Natural killer cell (primary cell): Measurements from ENCODE around the gene PFKP. TPM values are rescaled to one million over a fixed set of nuclear protein-coding genes. Genes with fewer than 3 reads are reported as not detected.

Experiments used
- ATAC-seq, 3 donors: fragments of 150-1000 bp in 2 of 3; fragments of 200-7000 bp in 1 of 3; cut with Tn5 transposase; 1 replicate in 1 of 3; 2 replicates in 2 of 3; pipeline ENCODE4 v1.10.0; 2021; ENCODE audit warnings: mild to moderate bottlenecking in 2 of 3, moderate library complexity in 2 of 3
- DNase-seq, 2 donors: peaks; one replicate each; pipeline versions ENCODE4 v3.0.0 to v3.0.0-alpha.2; 2013 to 2021; ENCODE audit warnings: mixed read lengths in 1 of 2
- H3K27ac ChIP-seq: one replicate; pipeline ENCODE4 v1.5.1; 2013; ENCODE audit warnings: mild to moderate bottlenecking, low read length
- H3K27me3 ChIP-seq: one replicate; pipeline ENCODE4 v1.6.1; 2013; ENCODE audit warnings: low read length; ENCODE audit not compliant: control insufficient read depth, insufficient read depth
- H3K36me3 ChIP-seq: one replicate; pipeline ENCODE4 v1.6.1; 2013; ENCODE audit warnings: low read length; ENCODE audit not compliant: control insufficient read depth, insufficient read depth
- H3K4me1 ChIP-seq: one replicate; pipeline ENCODE4 v1.6.1; 2013; ENCODE audit warnings: low read length; ENCODE audit not compliant: control insufficient read depth, insufficient read depth
- H3K4me3 ChIP-seq: one replicate; pipeline ENCODE4 v1.5.1; 2013; ENCODE audit warnings: low read length
- H3K9me3 ChIP-seq: one replicate; pipeline ENCODE4 v1.6.1; 2013; ENCODE audit warnings: low read length; ENCODE audit not compliant: control insufficient read depth, insufficient read depth
- H3K27ac Mint-ChIP-seq, 2 donors: one replicate each; pipeline ENCODE4 v1.8.0; 2022; ENCODE audit warnings: mild to moderate bottlenecking in 2 of 2, mixed read lengths in 2 of 2, moderate library complexity in 1 of 2
- H3K27me3 Mint-ChIP-seq, 2 donors: one replicate each; pipeline ENCODE4 v1.8.0; 2022; ENCODE audit warnings: low read depth in 2 of 2, mixed read lengths in 2 of 2
- H3K36me3 Mint-ChIP-seq: one replicate; pipeline ENCODE4 v1.8.0; 2022; ENCODE audit warnings: mixed read lengths
- H3K4me1 Mint-ChIP-seq, 2 donors: one replicate each; pipeline ENCODE4 v1.8.0; 2022; ENCODE audit warnings: mixed read lengths in 2 of 2
- H3K4me3 Mint-ChIP-seq: one replicate; pipeline ENCODE4 v1.8.0; 2022; ENCODE audit warnings: mild to moderate bottlenecking, moderate library complexity, mixed read lengths
- H3K9me3 Mint-ChIP-seq, 2 donors: one replicate each; pipeline ENCODE4 v1.8.0; 2022; ENCODE audit warnings: mixed read lengths in 2 of 2
- WGBS: methylation state at CpG from one replicate; pipeline ENCODE4 v1.1.7; 2013; ENCODE audit warnings: missing lambda C conversion rate; ENCODE audit not compliant: insufficient coverage; 5-methylcytosine and 5-hydroxymethylcytosine counted together
- intact Hi-C: fragments of 100-400 bp; cut with micrococcal nuclease; formaldehyde crosslinking; loops from one replicate; pipeline ENCODE4 v1.14.2; 2022
- total RNA-seq, 4 donors: library from RNA; stranded (reverse); fragments of 120-200 nt in 1 of 4; gene quantifications; one replicate each; pipeline versions ENCODE4 v1.2.3 to v1.2.4, GENCODE V29; 2013 to 2022
- TF ChIP-seq, protein P1 (sequence below): fragments of 200-600 bp; IDR thresholded peaks from one replicate; pipeline ENCODE4 v1.8.0; 2022; ENCODE audit warnings: antibody characterized with exemption

PFKP gene
- total RNA-seq, 3 donors from 2014 or later (not counting 1 experiment from before 2014, with no cell fraction given): 43.9 to 62.4 (median 47.4) TPM

DNA sequence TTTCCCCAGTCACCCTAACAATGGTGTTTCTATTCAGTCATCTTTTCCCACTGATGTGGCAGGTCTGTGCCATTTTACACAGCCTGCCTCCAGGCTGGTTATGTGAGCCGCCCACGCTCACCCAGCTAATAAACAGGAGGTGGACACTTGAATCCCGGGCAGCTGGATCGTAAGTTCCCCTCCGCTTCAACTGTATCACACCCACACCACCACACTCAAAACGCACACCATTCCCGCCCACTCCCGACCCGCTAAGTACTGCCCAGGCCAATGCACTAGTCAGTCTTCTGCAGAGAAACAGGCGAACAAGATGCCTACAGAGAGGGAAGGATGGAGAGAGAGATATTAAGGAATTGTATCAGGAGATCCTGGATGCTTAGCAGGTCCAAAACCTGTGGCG, 38.9 kb upstream of the PFKP start:
- peaks cover 16 to 31% of the 10 kb centered on the region in 2 donors for H3K27me3 Mint-ChIP-seq

DNA sequence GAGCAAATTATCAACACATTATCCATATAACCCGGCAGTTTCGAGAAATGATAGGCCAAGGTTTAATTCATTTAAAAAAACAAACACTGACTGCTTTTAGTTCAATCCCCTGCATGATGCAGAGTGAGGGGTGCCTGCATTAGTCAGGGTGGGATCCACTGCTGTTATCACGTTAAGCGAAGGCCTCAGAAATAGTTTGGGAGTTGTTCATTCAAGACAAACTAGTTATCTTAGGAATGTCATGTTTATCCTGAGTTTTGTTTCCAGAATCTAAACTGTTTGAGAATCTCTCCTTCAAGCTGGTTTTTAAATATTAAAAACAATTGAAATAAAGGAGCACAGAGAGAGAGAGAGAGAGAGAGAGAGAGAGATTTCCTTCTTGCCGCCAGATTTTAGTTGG, 36.6 kb upstream of the PFKP start:
- Histone ChIP-seq H3K27me3 (no peaks in the 10 kb centered on the region), H3K27ac (no peak overlapping the region), H3K4me3 (no peak overlapping the region), H3K4me1 (no peaks in the 10 kb centered on the region), H3K36me3 (no peaks in the 10 kb centered on the region), H3K9me3 (no peaks in the 10 kb centered on the region)
- DNase-seq (no peak), ATAC-seq (no peak)
- H3K27ac Mint-ChIP-seq: no peak overlapping the region
- no peaks in the 10 kb centered on the region for H3K36me3 Mint-ChIP-seq
- H3K9me3 Mint-ChIP-seq: no peaks in the 10 kb centered on the region
- no peaks in the 10 kb centered on the region for H3K4me1 Mint-ChIP-seq
- 86% methylated on average over 4 of the region's 5 CpGs for WGBS
- no peak overlapping the region for H3K4me3 Mint-ChIP-seq
- intact Hi-C loops: no loop called here
- peaks cover 21 to 34% of the 10 kb centered on the region in 2 donors for H3K27me3 Mint-ChIP-seq
- TF ChIP-seq, protein P1, sequence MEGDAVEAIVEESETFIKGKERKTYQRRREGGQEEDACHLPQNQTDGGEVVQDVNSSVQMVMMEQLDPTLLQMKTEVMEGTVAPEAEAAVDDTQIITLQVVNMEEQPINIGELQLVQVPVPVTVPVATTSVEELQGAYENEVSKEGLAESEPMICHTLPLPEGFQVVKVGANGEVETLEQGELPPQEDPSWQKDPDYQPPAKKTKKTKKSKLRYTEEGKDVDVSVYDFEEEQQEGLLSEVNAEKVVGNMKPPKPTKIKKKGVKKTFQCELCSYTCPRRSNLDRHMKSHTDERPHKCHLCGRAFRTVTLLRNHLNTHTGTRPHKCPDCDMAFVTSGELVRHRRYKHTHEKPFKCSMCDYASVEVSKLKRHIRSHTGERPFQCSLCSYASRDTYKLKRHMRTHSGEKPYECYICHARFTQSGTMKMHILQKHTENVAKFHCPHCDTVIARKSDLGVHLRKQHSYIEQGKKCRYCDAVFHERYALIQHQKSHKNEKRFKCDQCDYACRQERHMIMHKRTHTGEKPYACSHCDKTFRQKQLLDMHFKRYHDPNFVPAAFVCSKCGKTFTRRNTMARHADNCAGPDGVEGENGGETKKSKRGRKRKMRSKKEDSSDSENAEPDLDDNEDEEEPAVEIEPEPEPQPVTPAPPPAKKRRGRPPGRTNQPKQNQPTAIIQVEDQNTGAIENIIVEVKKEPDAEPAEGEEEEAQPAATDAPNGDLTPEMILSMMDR: no peak

More for the DNA sequence above, 38.9 kb upstream of the PFKP start:
- H3K4me3 ChIP-seq: no peak overlapping the region
- no peak overlapping the region for H3K4me3 Mint-ChIP-seq
- H3K4me1 ChIP-seq: no peaks in the 10 kb centered on the region
- 92% methylated on average over 11 of the region's 11 CpGs for WGBS
- DNase-seq: no peak
- no peaks in the 10 kb centered on the region for H3K9me3 ChIP-seq
- H3K36me3 ChIP-seq: no peaks in the 10 kb centered on the region
- no peaks in the 10 kb centered on the region for H3K9me3 Mint-ChIP-seq
- H3K36me3 Mint-ChIP-seq: no peaks in the 10 kb centered on the region
- intact Hi-C loops: no loop called here
- H3K4me1 Mint-ChIP-seq: no peaks in the 10 kb centered on the region
- TF ChIP-seq, protein P1: no peak
- H3K27ac Mint-ChIP-seq: no peak overlapping the region
- no peak for ATAC-seq
- H3K27ac ChIP-seq: no peak overlapping the region
- H3K27me3 ChIP-seq: peaks cover 2% of the 10 kb centered on the region

DNA sequence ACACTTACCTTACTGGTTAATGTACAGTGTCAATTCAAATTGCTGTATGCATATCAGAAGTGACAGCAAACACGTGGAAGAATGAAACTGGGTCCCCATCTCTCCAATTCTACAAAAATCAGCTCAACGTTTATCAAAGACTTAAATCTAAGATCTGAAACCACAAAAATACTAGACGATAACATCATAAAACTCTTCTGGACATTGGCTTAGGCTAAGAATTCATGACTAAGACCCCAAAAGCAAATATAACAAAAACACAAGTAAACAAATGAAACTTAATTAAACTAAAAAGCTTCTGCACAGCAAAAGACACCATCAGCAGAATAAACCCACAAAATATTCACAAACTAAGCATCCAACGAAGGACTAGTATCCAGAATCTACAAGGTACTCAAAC, 35.9 kb upstream of the PFKP start:
- TF ChIP-seq, protein P1: no peak
- intact Hi-C loops: no loop called here
- Mint-ChIP-seq H3K27ac (no peak overlapping the region), H3K9me3 (no peaks in the 10 kb centered on the region), H3K36me3 (no peaks in the 10 kb centered on the region), H3K27me3 (peaks cover 22 to 32% of the 10 kb centered on the region in 2 donors), H3K4me1 (peaks cover 0 to 4% of the 10 kb centered on the region in 2 donors), H3K4me3 (no peak overlapping the region)
- no peaks in the 10 kb centered on the region for H3K27me3 ChIP-seq
- no peaks in the 10 kb centered on the region for H3K9me3 ChIP-seq
- WGBS: 67% methylated on average over 4 of the region's 4 CpGs
- no peaks in the 10 kb centered on the region for H3K36me3 ChIP-seq
- no peak overlapping the region for H3K4me3 ChIP-seq
- ATAC-seq: no peak
- H3K27ac ChIP-seq: no peak overlapping the region
- H3K4me1 ChIP-seq: no peaks in the 10 kb centered on the region
- no peak for DNase-seq

DNA sequence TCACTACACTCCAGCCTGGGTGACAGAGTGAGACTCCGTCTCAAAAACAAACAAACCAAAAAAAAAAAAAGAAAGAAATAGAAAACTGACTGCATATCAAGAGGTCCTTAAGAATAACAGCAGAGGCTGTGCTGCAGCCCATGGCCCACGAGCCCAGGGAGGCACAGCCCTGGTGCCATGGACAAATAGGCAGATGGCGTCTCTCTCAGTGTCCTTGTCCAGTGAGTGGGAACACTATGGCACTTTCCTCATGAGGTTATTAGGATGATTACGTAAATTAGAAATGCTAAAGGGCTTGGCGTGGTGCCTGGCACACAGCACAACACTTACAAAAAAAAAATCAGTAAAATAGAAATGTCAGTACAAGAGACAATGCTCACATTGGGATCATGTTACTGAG, 33.4 kb upstream of the PFKP start:
- no peaks in the 10 kb centered on the region for H3K27me3 ChIP-seq
- no peak overlapping the region for H3K27ac Mint-ChIP-seq
- H3K36me3 Mint-ChIP-seq: no peaks in the 10 kb centered on the region
- H3K4me3 Mint-ChIP-seq: no peak overlapping the region
- H3K36me3 ChIP-seq: no peaks in the 10 kb centered on the region
- WGBS: 91% methylated on average over 4 of the region's 5 CpGs
- no peak overlapping the region for H3K27ac ChIP-seq
- intact Hi-C loops: no loop called here
- DNase-seq (no peak), ATAC-seq (no peak)
- H3K4me3 ChIP-seq: no peak overlapping the region
- peaks cover 34 to 43% of the 10 kb centered on the region in 2 donors for H3K27me3 Mint-ChIP-seq
- H3K9me3 ChIP-seq: no peaks in the 10 kb centered on the region
- peaks cover 4% of the 10 kb centered on the region for H3K4me1 ChIP-seq
- peaks cover 0 to 4% of the 10 kb centered on the region in 2 donors for H3K4me1 Mint-ChIP-seq
- no peaks in the 10 kb centered on the region for H3K9me3 Mint-ChIP-seq
- TF ChIP-seq, protein P1: no peak
